T-helper 1 cell treated with Interleukin-12 subunit alpha and Interleukin-12 subunit beta and Interleukin-4 antibody, amounts not matched to agents 30 μg/mL and 1 μg/mL, for 36 hours (primary cell): ENCODE measurements around the gene PATZ1.

Experiments
- H3K27ac Mint-ChIP-seq: one replicate; pipeline ENCODE4 v1.8.0; 2021; ENCODE audit warnings: mild to moderate bottlenecking, mixed read lengths
- H3K27me3 Mint-ChIP-seq: one replicate; pipeline ENCODE4 v1.8.0; 2021; ENCODE audit warnings: low read depth, mixed read lengths
- H3K36me3 Mint-ChIP-seq: one replicate; pipeline ENCODE4 v1.8.0; 2021; ENCODE audit warnings: low read depth, mixed read lengths
- H3K4me1 Mint-ChIP-seq: one replicate; pipeline ENCODE4 v1.8.0; 2021; ENCODE audit warnings: low read depth, mixed read lengths
- H3K4me3 Mint-ChIP-seq: one replicate; pipeline ENCODE4 v1.8.0; 2021; ENCODE audit warnings: mild to moderate bottlenecking, moderate library complexity, mixed read lengths
- H3K9me3 Mint-ChIP-seq: one replicate; pipeline ENCODE4 v1.8.0; 2021; ENCODE audit warnings: mixed read lengths

Gene PATZ1

DNA sequence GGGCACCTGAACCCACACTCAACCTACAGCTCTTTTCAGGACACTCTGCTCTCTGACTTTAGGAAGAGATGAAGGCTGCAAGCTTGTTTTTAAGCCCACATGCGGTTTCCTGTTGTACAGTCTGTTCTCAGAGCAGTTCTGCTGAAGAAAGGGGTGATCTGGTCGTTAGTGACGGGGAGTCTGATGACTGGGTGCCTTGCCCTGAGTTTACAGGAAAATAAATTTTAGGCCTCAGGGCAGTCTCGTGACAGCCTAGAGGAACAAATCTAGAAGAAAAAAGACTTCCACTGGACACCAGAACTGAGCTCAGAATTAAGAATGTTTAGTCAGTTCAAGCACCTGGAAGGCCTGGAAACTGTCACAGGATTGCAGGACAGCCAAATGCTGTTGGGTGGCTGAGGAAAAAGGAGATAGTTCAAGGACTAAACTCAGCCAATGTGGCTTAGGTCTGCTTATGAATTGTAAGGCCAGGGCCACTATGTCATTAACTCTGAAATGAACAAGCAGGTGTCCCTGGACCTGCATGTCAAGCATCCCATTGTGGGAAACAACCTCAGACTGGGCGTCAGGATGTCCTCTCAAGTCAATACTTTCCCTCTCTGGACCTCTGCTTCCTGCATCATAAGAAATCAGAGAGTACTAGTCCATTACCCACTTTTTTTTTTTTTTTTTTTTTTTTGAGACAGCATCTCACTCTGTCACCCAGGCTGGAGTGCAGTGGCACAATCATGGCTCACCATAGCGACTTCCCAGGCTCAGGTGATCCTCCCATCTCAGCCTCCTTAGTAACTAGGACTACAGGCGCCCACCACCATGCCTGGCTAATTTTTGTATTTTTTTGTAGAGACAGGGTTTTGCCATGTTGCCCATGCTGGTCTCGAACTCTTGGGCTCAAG is 59.5 kb downstream of the PATZ1 start:
- Mint-ChIP-seq H3K36me3 (peaks cover 64% of the 10 kb centered on the region), H3K4me3 (peak overlapping the region; percentile 56), H3K4me1 (peaks cover 62% of the 10 kb centered on the region), H3K9me3 (no peaks in the 10 kb centered on the region), H3K27me3 (no peaks in the 10 kb centered on the region), H3K27ac (peak overlapping the region; percentile 89)

DNA sequence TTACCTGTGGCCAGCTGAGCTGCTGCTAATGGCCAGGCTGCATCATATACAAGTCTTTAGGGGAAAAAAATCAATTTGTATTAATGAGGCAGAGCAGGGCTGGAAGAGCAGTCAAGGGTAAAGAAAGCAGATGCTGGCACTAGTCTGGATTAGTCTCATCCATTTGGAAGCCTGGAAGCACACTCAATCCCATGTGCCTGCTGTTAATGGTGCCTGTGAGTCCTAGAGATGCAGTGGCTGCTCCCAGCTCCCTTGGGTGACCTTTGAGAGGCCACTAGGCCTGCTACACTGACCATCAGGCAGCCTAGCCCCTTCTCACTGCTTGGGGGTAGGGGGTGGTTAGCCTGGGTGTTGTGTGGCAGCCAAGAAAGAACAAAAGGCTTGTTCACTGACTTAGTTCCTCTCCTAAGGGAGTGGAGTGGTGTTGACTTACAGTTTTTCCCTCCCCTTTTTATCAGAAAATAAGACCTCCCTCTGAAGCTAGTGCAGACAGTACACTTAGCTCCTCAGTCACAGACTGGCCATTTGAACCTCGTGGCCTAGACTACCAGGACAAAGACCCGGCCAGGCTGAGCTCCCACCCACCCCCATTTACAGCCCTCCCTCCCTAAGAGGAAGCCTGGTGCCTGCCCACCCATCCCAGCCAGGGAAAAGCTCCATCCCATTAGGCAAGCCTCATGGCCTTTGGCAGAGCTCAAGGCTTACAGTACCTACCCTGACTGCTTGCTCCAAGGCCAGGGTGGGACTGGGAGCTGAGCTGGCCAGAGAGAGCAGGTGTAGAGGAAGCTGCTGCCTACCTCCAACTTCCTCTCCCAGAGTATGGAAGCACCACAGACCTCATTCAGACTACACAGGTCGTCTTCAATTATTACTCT is 61.6 kb downstream of the PATZ1 start:
- peak overlapping the region; percentile 89 for H3K27ac Mint-ChIP-seq
- H3K36me3 Mint-ChIP-seq, result peaks cover 72% of the 10 kb centered on the region
- H3K9me3 Mint-ChIP-seq, result no peaks in the 10 kb centered on the region
- no peaks in the 10 kb centered on the region for H3K27me3 Mint-ChIP-seq
- H3K4me3 Mint-ChIP-seq, result peak overlapping the region; percentile 56
- H3K4me1 Mint-ChIP-seq, result peaks cover 68% of the 10 kb centered on the region

- Mint-ChIP-seq H3K36me3 (peaks cover 66% of the 10 kb centered on the region), H3K27me3 (no peaks in the 10 kb centered on the region), H3K4me1 (peaks cover 69% of the 10 kb centered on the region), H3K27ac (peak overlapping the region; percentile 62), H3K4me3 (no peak overlapping the region), H3K9me3 (no peaks in the 10 kb centered on the region)
These were observed 63.2 kb downstream of the PATZ1 start for GRCh38 chr22:31282748-31283468.

DNA sequence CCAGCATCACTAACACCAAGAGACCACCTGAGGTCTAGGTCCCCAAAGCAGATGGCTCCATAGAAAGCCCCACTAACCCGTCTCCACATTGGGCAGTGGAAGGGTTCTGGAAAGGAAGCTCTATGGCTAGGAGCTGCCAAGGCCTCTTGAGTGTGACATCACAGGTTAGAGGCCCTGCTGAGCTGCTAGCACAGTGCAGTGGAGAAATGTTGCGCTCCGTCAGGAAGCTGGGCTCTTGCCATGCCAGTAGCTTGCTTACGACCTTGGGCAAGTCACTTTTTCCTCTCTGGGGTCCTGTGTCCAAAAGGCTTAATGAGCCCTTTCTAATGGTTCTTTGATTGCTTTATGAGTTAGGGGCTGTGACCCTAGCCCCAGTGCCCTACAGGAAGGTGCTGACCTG is 64.4 kb downstream of the PATZ1 start:
- no peaks in the 10 kb centered on the region for H3K9me3 Mint-ChIP-seq
- no peaks in the 10 kb centered on the region for H3K27me3 Mint-ChIP-seq
- H3K36me3 Mint-ChIP-seq, result peaks cover 63% of the 10 kb centered on the region
- no peak overlapping the region for H3K4me3 Mint-ChIP-seq
- peak overlapping the region; percentile 94 for H3K27ac Mint-ChIP-seq
- H3K4me1 Mint-ChIP-seq, result peaks cover 64% of the 10 kb centered on the region

- peak overlapping the region; percentile 94 for H3K27ac Mint-ChIP-seq
- H3K9me3 Mint-ChIP-seq, result no peaks in the 10 kb centered on the region
- H3K27me3 Mint-ChIP-seq, result no peaks in the 10 kb centered on the region
- H3K36me3 Mint-ChIP-seq, result peaks cover 61% of the 10 kb centered on the region
- H3K4me3 Mint-ChIP-seq, result peak overlapping the region; percentile 57
- peaks cover 48% of the 10 kb centered on the region for H3K4me1 Mint-ChIP-seq
These were observed 66.2 kb downstream of the PATZ1 start for GRCh38 chr22:31279821-31280505.

GRCh38 chr22:31279327-31279669 is 66.8 kb downstream of the PATZ1 start:
- H3K4me3 Mint-ChIP-seq, result peak overlapping the region; percentile 57

GRCh38 chr22:31278626-31279326 is 67.4 kb downstream of the PATZ1 start:
- H3K27me3 Mint-ChIP-seq, result no peaks in the 10 kb centered on the region
- H3K9me3 Mint-ChIP-seq, result no peaks in the 10 kb centered on the region
- peaks cover 62% of the 10 kb centered on the region for H3K36me3 Mint-ChIP-seq
- peak overlapping the region; percentile 94 for H3K27ac Mint-ChIP-seq
- H3K4me3 Mint-ChIP-seq, result peak overlapping the region; percentile 57
- H3K4me1 Mint-ChIP-seq, result peaks cover 44% of the 10 kb centered on the region

More at GRCh38 chr22:31279327-31279669, 66.8 kb downstream of the PATZ1 start:
- Mint-ChIP-seq H3K27me3 (no peaks in the 10 kb centered on the region), H3K27ac (peak overlapping the region; percentile 94), H3K9me3 (no peaks in the 10 kb centered on the region), H3K4me1 (peaks cover 46% of the 10 kb centered on the region), H3K36me3 (peaks cover 62% of the 10 kb centered on the region)

DNA sequence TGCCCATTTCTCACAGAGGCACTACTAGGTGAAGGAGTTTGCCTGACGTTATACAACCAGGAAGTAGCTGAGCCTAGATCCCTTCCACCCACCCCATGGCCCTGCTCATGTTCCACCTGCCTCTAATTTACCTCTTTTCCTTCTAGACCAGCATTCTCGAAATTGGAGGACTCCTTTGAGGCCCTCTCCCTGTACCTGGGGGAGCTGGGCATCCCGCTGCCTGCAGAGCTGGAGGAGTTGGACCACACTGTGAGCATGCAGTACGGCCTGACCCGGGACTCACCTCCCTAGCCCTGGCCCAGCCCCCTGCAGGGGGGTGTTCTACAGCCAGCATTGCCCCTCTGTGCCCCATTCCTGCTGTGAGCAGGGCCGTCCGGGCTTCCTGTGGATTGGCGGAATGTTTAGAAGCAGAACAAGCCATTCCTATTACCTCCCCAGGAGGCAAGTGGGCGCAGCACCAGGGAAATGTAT is 68.0 kb downstream of the PATZ1 start:
- peaks cover 63% of the 10 kb centered on the region for H3K36me3 Mint-ChIP-seq
- H3K27ac Mint-ChIP-seq, result peak overlapping the region; percentile 94
- H3K4me3 Mint-ChIP-seq, result no peak overlapping the region
- H3K4me1 Mint-ChIP-seq, result peaks cover 40% of the 10 kb centered on the region
- no peaks in the 10 kb centered on the region for H3K9me3 Mint-ChIP-seq
- no peaks in the 10 kb centered on the region for H3K27me3 Mint-ChIP-seq

GRCh38 chr22:31277741-31278140 is 68.4 kb downstream of the PATZ1 start:
- Mint-ChIP-seq H3K36me3 (peaks cover 64% of the 10 kb centered on the region), H3K9me3 (no peaks in the 10 kb centered on the region), H3K4me3 (no peak overlapping the region), H3K27ac (peak overlapping the region; percentile 94), H3K27me3 (no peaks in the 10 kb centered on the region), H3K4me1 (peaks cover 38% of the 10 kb centered on the region)

- no peak overlapping the region for H3K4me3 Mint-ChIP-seq
- H3K9me3 Mint-ChIP-seq, result no peaks in the 10 kb centered on the region
- H3K27ac Mint-ChIP-seq, result peak overlapping the region; percentile 20
- peaks cover 37% of the 10 kb centered on the region for H3K4me1 Mint-ChIP-seq
- H3K36me3 Mint-ChIP-seq, result peaks cover 62% of the 10 kb centered on the region
- no peaks in the 10 kb centered on the region for H3K27me3 Mint-ChIP-seq
These were observed 69.5 kb downstream of the PATZ1 start for GRCh38 chr22:31276426-31277167.
